ENCODE measurements around the gene CASP4.
"Not testable (repeated sequence)": the region's sequence is repeated elsewhere in the genome, so short reads cannot be mapped to it uniquely, and the experiment has no call there.

CASP4 gene

DNA sequence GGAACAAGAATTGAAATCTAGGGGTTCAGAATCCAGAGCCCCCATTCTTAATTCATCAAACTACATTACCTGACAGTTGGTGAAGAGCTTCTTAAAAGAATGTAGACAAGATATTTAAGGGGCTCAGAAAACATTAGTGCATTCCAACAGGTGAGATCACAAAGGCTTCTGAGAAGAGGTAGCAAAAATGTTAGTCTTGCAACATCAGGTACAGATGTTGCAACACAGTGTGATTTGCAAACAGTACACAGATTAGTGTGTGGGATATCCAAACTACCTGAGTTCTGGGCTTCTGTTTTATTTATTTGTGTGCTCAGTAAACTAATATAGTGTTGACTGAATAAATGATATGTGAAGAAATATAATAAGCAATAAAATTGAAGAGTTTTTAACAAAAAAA is 11.8 kb downstream of the CASP4 start:
- ChIA-PET POLR2A (no interaction called here), CTCF (no interaction called here)
- no peak for DNase-seq (ENCODE audit: extremely low spot score)
- TF ChIP-seq LEF1 (IDR thresholded peaks at IDR 0.05; ENCODE audit: borderline replicate concordance) (no peak), FOXM1 (IDR thresholded peaks at IDR 0.05; ENCODE audit: borderline replicate concordance) (no peak), SUZ12 (IDR thresholded peaks at IDR 0.05) (no peak), NFRKB (IDR thresholded peaks at IDR 0.05) (no peak), ELF4 (IDR thresholded peaks at IDR 0.05) (no peak), CTBP1 (IDR thresholded peaks at IDR 0.05; ENCODE audit: borderline replicate concordance) (no peak), FOXK2 (IDR thresholded peaks at IDR 0.05) (no peak), TARDBP (IDR thresholded peaks at IDR 0.05) (no peak)
- TF ChIP-seq, protein P1, sequence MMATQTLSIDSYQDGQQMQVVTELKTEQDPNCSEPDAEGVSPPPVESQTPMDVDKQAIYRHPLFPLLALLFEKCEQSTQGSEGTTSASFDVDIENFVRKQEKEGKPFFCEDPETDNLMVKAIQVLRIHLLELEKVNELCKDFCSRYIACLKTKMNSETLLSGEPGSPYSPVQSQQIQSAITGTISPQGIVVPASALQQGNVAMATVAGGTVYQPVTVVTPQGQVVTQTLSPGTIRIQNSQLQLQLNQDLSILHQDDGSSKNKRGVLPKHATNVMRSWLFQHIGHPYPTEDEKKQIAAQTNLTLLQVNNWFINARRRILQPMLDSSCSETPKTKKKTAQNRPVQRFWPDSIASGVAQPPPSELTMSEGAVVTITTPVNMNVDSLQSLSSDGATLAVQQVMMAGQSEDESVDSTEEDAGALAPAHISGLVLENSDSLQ (IDR thresholded peaks at IDR 0.05), result no peak

DNA sequence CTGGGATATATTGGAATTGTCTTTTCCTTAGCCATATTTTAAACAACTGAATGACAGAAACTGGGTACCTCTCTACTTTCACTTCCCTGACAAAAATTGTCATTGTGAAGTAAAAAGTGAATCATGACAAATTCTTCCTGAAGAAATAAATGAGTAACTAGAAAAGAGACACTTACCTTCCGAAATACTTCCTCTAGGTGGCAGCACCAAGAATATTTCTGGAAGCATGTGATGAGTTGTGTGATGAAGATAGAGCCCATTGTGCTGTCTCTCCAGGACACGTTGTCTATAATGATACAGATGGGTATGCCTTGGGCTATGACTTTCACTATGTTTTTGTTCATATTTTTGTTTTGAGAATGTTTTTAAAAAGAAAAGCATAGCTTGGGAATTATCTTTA is 21.5 kb downstream of the CASP4 start:
- DNase-seq (ENCODE audit: extremely low spot score), result peak; percentile 15
- POLR2A ChIA-PET, result no interaction called here
- CTCF ChIA-PET, result no interaction called here
- TF ChIP-seq FOXM1 (IDR thresholded peaks at IDR 0.05; ENCODE audit: borderline replicate concordance) (no peak), ARNT (IDR thresholded peaks at IDR 0.05) (no peak)

DNA sequence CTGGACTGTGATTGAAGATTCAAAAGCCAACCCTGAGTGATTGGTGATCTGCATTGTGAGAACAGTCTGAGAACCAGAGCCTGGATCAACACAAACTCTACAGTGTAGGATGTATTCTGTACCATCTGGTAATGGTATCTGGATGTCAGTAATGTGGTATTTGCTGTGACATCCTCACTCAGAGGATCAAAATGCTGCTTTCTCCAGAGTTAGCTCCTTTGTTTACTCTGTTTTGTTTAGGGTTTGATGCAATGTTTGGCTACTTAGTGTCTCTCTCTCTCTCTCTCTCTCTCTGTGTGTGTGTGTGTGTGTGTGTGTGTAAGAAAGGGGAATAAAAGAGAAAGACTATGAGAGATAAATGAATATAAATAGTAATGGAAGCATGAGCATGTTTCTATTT is 24.3 kb downstream of the CASP4 start:
- no peak for DNase-seq (ENCODE audit: extremely low spot score)
- TF ChIP-seq ZNF384 (IDR thresholded peaks at IDR 0.05) (no peak), CTBP1 (IDR thresholded peaks at IDR 0.05; ENCODE audit: borderline replicate concordance) (no peak), L3MBTL2 (conservative IDR thresholded peaks at IDR 0.05) (no peak), LEF1 (IDR thresholded peaks at IDR 0.05; ENCODE audit: borderline replicate concordance) (no peak), BHLHE40 (IDR thresholded peaks at IDR 0.05; ENCODE audit: borderline replicate concordance) (no peak)
- ChIA-PET POLR2A (no interaction called here), CTCF (no interaction called here)

DNA sequence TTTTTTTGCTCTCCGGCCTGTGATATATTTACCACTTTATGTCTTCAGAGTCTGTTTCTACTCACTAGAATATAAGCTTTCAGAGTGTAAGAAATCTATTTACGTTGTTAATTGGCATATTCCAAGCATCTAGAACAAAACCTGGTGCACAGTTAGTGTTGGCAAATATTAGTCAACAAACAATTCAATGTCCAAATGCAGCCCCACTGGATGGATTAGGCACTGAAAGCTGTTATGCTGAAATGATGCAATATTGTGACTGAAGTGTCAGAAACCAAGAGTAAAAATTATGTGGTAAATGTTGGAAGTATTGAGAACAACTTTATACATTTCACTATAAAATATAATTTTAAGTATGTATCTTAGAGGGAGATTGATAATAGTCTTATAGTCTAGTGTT is 24.8 kb downstream of the CASP4 start:
- ChIA-PET POLR2A (no interaction called here), CTCF (no interaction called here)
- TF ChIP-seq L3MBTL2 (conservative IDR thresholded peaks at IDR 0.05) (no peak), CTBP1 (IDR thresholded peaks at IDR 0.05; ENCODE audit: borderline replicate concordance) (no peak), FOXK2 (IDR thresholded peaks at IDR 0.05) (no peak), FOXA1 (IDR thresholded peaks at IDR 0.05) (no peak)
- TF ChIP-seq, protein P1 (IDR thresholded peaks at IDR 0.05), result no peak
- DNase-seq (ENCODE audit: extremely low spot score), result no peak

DNA sequence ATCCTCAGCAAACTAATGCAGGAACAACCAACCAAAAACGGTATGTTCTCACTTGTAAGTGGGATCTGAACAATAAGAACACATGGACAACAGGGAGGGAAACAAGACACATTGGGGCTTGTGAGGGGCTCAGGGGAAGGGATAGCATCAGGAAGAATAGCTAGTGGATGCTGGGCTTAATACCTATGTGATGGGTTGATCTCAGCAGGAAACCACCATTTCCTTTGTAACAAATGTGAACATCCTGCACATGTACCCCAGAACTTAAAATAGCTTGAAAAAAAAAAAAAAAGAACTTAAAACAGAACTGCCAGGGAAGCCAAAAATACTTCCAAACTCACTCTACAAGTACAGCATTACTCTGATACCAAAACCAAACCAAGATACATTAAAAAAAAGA is 33.8 kb downstream of the CASP4 start:
- no peak for DNase-seq (ENCODE audit: extremely low spot score)
- ChIA-PET CTCF (no interaction called here), POLR2A (no interaction called here)
- TF ChIP-seq LEF1 (IDR thresholded peaks at IDR 0.05; ENCODE audit: borderline replicate concordance) (no peak), HDGF (IDR thresholded peaks at IDR 0.05; ENCODE audit: borderline replicate concordance) (no peak), SP1 (IDR thresholded peaks at IDR 0.05) (no peak), ZNF384 (IDR thresholded peaks at IDR 0.05) (no peak), TARDBP (IDR thresholded peaks at IDR 0.05) (no peak), ELF4 (IDR thresholded peaks at IDR 0.05) (no peak), L3MBTL2 (conservative IDR thresholded peaks at IDR 0.05) (no peak), FOXM1 (IDR thresholded peaks at IDR 0.05; ENCODE audit: borderline replicate concordance) (no peak), FOXA1 (IDR thresholded peaks at IDR 0.05) (no peak)
- TF ChIP-seq, protein P1 (IDR thresholded peaks at IDR 0.05), result no peak

DNA sequence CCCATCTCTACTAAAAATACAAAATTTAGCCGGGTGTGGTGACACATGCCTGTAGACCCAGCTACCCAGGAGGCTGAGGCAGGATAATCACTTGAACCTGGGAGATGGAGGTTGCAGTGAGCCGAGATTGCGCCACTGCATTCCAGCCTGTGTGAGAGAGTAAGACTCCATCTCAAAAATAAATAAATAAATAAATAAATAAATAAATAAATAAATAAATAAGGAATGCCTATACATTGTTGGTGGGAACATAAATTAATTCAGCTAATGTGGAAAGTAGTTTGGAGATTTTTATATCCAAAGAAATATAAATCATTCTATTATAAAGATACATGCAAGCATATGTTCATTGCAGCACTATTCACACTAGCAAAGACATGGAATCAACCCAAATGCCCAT is 34.3 kb downstream of the CASP4 start:
- CTCF ChIA-PET; DNase-seq (ENCODE audit: extremely low spot score); POLR2A ChIA-PET: not testable (repeated sequence)

DNA sequence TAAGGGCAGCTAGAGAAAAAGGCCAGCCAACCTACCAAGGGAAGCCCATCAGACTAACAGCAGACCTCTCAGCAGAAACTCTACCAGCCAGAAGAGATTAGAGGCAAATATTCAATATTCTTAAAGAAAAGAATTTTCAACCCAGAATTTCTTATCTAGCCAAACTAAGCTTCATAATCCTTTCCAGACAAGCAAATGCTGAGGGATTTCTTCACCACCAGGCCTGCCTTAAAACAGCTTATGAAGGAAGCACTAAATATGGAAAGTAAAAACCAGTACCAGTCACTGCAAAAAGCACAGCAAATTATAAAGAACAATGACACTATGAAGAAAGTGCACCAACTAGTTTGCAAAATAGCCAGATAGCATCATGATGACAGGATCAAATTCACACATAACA is 39.6 kb downstream of the CASP4 start:
- DNase-seq (ENCODE audit: extremely low spot score), result no peak
- POLR2A ChIA-PET, result no interaction called here
- CTCF ChIA-PET, result no interaction called here
- TF ChIP-seq TARDBP (IDR thresholded peaks at IDR 0.05) (no peak), FOXA1 (IDR thresholded peaks at IDR 0.05) (no peak), SUZ12 (IDR thresholded peaks at IDR 0.05) (no peak), FOXK2 (IDR thresholded peaks at IDR 0.05) (no peak), ZNF384 (IDR thresholded peaks at IDR 0.05) (no peak), BHLHE40 (IDR thresholded peaks at IDR 0.05; ENCODE audit: borderline replicate concordance) (no peak)

DNA sequence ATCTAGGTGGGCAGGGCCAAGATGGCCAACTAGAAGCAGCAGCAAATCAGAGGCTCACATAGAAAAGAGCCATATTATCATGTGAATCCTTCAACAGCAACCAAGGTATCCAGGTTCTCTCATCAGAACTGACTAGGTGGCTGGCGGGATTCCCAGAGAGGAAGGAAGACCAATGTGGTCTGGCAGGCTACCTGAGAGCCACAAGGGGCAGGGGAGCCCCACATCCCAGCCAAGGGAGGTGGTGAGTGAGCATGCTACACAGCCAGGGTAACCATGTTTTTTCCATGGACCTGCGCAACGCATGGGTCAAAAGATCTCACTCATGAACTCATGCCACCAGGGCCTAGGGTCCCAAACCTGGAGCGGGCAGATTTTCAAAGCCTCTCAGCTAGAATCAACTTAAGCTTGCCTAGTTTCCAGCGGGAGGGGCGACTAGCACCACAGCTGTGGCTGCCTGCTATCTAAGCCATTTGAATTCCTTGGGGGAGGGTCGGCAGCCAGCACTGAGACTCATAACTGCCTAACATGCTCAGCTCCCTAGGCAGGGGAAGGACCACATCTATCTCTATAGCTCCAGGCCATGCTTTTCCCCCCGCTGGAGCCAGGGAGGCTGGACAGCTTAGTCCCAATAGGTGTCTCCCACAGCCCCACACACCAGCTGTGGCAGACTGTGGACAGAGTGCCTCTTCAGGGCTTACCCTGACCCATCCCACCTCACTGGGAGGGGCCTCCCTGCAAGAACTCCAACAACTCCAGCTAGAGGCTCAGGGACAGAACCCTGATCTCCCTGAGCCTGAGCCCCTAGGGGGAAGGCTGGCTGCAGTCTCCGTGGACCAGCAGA is 41.4 kb downstream of the CASP4 start:
- POLR2A ChIA-PET, result no interaction called here

More for the DNA sequence above, 41.4 kb downstream of the CASP4 start:
- no peak for DNase-seq (ENCODE audit: extremely low spot score)
- TF ChIP-seq FOXM1 (IDR thresholded peaks at IDR 0.05; ENCODE audit: borderline replicate concordance) (no peak), FOXK2 (IDR thresholded peaks at IDR 0.05) (no peak), BHLHE40 (IDR thresholded peaks at IDR 0.05; ENCODE audit: borderline replicate concordance) (no peak), ELF4 (IDR thresholded peaks at IDR 0.05) (no peak), LEF1 (IDR thresholded peaks at IDR 0.05; ENCODE audit: borderline replicate concordance) (no peak), CTBP1 (IDR thresholded peaks at IDR 0.05; ENCODE audit: borderline replicate concordance) (no peak), HDGF (IDR thresholded peaks at IDR 0.05; ENCODE audit: borderline replicate concordance) (no peak), TARDBP (IDR thresholded peaks at IDR 0.05) (no peak), ZNF384 (IDR thresholded peaks at IDR 0.05) (no peak)
- TF ChIP-seq, protein P1 (IDR thresholded peaks at IDR 0.05), result no peak
- CTCF ChIA-PET, result no interaction called here

Measured in HEK293T (cell line).